Measurements from ENCODE around the gene KIF15. TPM values are rescaled to one million over a fixed set of nuclear protein-coding genes. Genes with fewer than 3 reads are reported as not detected.
A peak's percentile ranks its signal among the peaks of the same experiment; 100 is the strongest.
"Not testable (repeated sequence)": the region's sequence is repeated elsewhere in the genome, so short reads cannot be mapped to it uniquely, and the experiment has no call there.

The KIF15 gene
- total RNA-seq, 4 donors from 2014 or later = 1.1 to 4.8 (median 2.1) TPM

DNA sequence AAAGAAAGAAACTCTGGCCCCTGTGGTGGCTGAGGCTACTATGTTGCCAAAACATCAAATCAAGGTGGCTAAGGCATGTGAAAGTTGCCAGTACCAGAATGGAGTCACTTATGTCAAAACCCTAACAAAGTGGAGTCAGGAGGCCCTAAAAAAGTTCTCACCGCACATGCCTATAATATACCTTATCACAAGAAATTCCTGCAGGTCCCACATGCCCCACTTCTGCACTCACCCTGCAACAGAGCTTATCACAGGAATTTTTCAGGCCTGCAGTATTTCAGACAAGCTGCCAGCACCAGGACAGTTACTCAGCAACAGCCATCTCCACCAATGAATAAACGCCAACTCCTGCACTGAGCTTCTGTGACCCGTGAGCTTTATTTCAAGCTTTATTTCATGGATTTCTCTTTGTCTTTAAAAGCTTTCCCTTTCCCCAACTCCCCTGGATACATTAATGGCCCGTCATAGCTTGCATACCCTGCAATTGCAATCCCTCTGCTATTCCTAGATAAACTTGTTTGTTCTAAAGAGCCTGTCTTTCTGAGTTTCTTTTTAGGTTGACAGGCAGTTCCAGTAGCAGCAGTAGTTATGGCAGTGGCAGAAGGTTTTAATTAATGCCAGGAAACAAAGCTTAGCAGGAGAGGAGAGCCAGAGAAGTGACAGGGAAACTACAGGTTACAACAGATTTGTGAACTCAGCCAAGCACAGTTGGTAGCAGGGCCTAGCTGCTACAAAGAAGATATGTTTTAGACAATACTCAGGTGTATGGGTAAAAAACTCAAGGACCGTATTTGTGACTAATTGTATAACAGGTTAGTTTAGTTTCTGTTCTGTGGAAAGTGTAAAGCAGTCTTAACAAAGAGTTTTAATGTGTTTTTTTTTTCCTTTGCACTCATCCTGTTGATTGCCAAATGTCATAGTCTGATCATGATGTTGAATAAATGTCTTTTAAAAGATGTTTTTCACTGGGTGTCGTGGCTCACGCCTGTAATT, 84.2 kb downstream of the KIF15 start:
- peaks cover 17% of the 10 kb centered on the region for H3K4me1 ChIP-seq
- H3K27ac ChIP-seq = peak overlapping the region; percentile 65
- H3K4me3 ChIP-seq = no peak overlapping the region
- no peak for DNase-seq (ENCODE audit: low spot score in 2 of 2)
- no peaks in the 10 kb centered on the region for H3K27me3 ChIP-seq
- TF ChIP-seq, protein P1, sequence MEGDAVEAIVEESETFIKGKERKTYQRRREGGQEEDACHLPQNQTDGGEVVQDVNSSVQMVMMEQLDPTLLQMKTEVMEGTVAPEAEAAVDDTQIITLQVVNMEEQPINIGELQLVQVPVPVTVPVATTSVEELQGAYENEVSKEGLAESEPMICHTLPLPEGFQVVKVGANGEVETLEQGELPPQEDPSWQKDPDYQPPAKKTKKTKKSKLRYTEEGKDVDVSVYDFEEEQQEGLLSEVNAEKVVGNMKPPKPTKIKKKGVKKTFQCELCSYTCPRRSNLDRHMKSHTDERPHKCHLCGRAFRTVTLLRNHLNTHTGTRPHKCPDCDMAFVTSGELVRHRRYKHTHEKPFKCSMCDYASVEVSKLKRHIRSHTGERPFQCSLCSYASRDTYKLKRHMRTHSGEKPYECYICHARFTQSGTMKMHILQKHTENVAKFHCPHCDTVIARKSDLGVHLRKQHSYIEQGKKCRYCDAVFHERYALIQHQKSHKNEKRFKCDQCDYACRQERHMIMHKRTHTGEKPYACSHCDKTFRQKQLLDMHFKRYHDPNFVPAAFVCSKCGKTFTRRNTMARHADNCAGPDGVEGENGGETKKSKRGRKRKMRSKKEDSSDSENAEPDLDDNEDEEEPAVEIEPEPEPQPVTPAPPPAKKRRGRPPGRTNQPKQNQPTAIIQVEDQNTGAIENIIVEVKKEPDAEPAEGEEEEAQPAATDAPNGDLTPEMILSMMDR (IDR thresholded peaks at IDR 0.05) = no peak
- TF ChIP-seq POLR2AphosphoS5 (IDR thresholded peaks at IDR 0.05) = no peak
- no peak for TF ChIP-seq EP300 (IDR thresholded peaks at IDR 0.05)
- no peak for TF ChIP-seq POLR2A (IDR thresholded peaks at IDR 0.05)
- WGBS = 41% methylated on average over 7 of the region's 7 CpGs
- no peaks in the 10 kb centered on the region for H3K9me3 ChIP-seq
- H3K36me3 ChIP-seq = no peaks in the 10 kb centered on the region

DNA sequence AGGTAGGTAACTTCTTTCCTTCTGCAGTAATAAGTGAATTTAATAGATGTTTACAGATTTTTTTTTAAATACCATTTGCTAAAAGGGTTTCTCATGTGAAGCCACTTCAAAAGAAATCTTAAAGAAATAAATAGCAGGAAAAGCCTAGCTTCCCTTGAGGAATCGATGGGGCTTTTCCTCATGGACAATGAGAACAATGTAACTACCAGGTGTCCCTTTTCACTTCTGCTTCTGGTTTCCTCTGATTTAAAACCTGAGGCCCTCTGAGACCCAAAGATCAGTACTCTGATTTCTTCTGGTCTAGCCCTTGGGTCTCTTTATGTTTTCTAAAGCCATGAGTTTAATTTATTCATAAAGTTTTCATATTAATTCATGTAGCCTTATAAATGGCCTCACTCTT, 87.0 kb downstream of the KIF15 start:
- H3K4me1 ChIP-seq = peaks cover 17% of the 10 kb centered on the region
- no peak overlapping the region for H3K27ac ChIP-seq
- no peaks in the 10 kb centered on the region for H3K36me3 ChIP-seq
- no peaks in the 10 kb centered on the region for H3K9me3 ChIP-seq
- 88% methylated on average over 1 of the region's 1 CpG for WGBS
- TF ChIP-seq, protein P1 (IDR thresholded peaks at IDR 0.05) = no peak
- TF ChIP-seq POLR2AphosphoS5 (IDR thresholded peaks at IDR 0.05) (no peak), POLR2A (IDR thresholded peaks at IDR 0.05) (no peak), EP300 (IDR thresholded peaks at IDR 0.05) (no peak)
- no peak for DNase-seq (ENCODE audit: low spot score in 2 of 2)
- no peak overlapping the region for H3K4me3 ChIP-seq
- no peaks in the 10 kb centered on the region for H3K27me3 ChIP-seq

DNA sequence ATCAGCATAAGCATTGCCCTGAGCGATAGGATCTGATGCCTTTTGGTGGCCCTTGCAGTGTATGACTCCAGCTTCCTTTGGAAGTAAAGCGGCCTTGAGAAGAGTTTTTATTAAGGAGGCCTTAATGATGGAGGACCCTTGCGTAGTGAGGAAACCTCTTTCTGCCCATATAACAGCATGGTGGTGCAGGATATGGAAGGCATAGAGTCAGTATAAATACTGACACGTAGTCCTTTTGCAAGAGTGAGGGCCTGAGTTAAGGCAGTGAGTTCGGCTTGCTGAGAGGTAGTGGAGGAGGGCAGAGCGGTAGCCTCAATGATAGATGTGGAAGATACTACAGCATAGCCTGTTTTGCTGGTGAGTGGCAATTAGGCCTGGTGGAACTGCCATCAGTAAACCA, 95.1 kb downstream of the KIF15 start:
- H3K27me3 ChIP-seq; H3K4me1 ChIP-seq; H3K9me3 ChIP-seq; H3K36me3 ChIP-seq; H3K27ac ChIP-seq; H3K4me3 ChIP-seq; DNase-seq (ENCODE audit: low spot score in 2 of 2): not testable (repeated sequence)
- WGBS = 95% methylated on average over 6 of the region's 6 CpGs

DNA sequence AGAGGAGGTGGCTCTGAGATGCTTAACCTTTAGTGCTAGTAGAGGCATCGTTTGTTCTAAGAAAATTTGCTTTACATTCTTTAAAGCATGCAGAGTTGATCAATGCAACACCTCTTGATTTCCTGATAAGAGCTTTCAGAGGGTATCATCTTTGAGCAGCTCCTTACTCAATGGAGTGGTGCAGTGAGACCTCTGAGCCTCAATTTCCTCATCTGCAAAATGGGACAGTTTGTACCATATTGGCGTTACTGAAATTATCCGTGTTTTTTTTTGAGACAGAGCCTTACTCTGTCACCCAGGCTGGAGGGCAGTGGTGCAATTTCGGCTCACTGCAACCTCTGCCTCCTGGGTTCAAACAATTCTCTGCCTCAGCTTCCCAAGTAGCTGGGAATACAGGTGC, 98.5 kb downstream of the KIF15 start:
- TF ChIP-seq, protein P1 (IDR thresholded peaks at IDR 0.05) = no peak
- 88% methylated on average over 4 of the region's 4 CpGs for WGBS
- H3K4me1 ChIP-seq = peaks cover 19% of the 10 kb centered on the region
- H3K9me3 ChIP-seq = no peaks in the 10 kb centered on the region
- no peaks in the 10 kb centered on the region for H3K36me3 ChIP-seq
- H3K27ac ChIP-seq = no peak overlapping the region
- H3K27me3 ChIP-seq = no peaks in the 10 kb centered on the region
- no peak for DNase-seq (ENCODE audit: low spot score in 2 of 2)
- H3K4me3 ChIP-seq = no peak overlapping the region

DNA sequence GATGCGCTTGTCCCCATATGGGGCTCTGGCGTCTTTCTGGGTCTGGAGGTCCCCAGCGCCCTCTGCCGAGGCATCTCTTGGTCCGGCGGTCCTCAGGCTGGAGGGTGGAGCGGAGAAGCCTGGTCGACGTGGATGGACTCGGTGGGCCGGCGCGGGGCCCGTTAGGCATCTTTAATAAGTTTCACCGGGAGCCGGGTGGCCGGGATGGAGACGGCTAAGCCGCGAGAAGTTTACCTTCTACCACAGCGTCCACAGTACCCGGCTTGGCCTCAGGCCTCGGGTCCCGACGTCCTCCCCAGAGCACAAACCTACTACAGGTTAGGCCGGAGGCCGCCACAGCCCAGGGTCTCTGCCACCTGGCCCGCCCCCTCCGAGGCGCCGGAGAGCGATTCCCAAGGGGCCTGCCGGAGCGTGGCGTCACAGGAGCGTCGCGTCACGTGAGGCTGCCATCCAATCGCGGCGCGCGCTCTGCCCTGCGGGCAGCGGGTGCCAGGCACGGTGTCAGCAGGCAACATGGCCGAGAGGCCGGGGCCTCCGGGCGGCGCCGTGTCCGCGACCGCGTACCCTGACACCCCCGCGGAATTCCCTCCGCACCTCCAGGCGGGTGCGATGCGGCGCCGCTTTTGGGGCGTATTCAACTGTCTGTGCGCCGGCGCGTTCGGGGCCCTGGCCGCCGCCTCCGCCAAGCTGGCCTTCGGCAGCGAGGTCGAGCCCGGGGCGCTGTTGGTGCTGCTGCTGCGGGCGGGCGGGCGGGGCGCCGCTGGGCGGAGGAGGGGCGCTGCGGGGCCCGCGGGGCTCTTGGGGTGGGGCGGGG, 100.0 kb downstream of the KIF15 start, which contains the start of gene TMEM42:
TSS of gene TMEM42 (plus strand) at position 501 of the 814 bp plus-strand sequence. CDS start at position 514, 13 bp downstream.
- Histone ChIP-seq H3K9me3 (no peaks in the 10 kb centered on the region), H3K36me3 (no peaks in the 10 kb centered on the region), H3K4me3 (peak within 1 kb of the TSS; percentile 83), H3K27ac (peak within 1 kb of the TSS; percentile 89), H3K27me3 (no peaks in the 10 kb centered on the region), H3K4me1 (peaks cover 19% of the 10 kb centered on the region)
- 10% methylated on average over 4 of the region's 91 CpGs for whole genome bisulfite sequencing
- DNase-seq (ENCODE audit: low spot score in 2 of 2) = peak; percentile 90 to 93
- TF ChIP-seq POLR2A (IDR thresholded peaks at IDR 0.05) (peak; percentile 39 to 74), EP300 (IDR thresholded peaks at IDR 0.05) (no peak), POLR2AphosphoS5 (IDR thresholded peaks at IDR 0.05) (peak in 2 of 3 donors; percentile 69 to 74)

DNA sequence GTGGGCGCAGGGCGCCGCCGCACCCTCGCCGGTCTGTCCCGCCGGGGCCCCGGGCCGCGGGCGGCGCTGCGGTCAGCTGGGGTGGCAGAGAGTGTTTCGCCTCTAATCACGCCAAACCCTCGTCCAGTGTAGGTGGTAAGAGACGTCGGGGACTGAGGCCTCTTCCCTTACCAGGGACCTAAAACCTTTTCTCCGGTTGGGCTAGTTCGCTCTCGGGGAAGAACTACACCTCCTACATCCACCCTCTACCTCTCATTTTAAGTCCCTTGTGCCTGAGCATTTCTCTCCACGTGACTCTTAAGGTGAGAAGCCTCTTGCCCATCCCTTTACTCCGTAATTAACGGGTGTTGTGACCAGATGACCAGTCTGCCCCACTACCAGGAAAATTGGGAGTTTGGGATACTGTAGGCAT, 100.6 kb downstream of the KIF15 start:
- under 1% methylated on average over 10 of the region's 25 CpGs for WGBS
- no peak for TF ChIP-seq EP300 (IDR thresholded peaks at IDR 0.05)
- TF ChIP-seq, protein P1 (IDR thresholded peaks at IDR 0.05) = no peak
- no peak for TF ChIP-seq POLR2AphosphoS5 (IDR thresholded peaks at IDR 0.05)
- TF ChIP-seq POLR2A (IDR thresholded peaks at IDR 0.05) = no peak

More for the DNA sequence above, 100.6 kb downstream of the KIF15 start:
- H3K27ac ChIP-seq = peak overlapping the region; percentile 89
- H3K4me3 ChIP-seq = peak overlapping the region; percentile 83
- peaks cover 19% of the 10 kb centered on the region for H3K4me1 ChIP-seq
- H3K9me3 ChIP-seq = no peaks in the 10 kb centered on the region
- no peak for DNase-seq (ENCODE audit: low spot score in 2 of 2)
- H3K36me3 ChIP-seq = no peaks in the 10 kb centered on the region
- no peaks in the 10 kb centered on the region for H3K27me3 ChIP-seq

All from suprapubic skin (tissue), 4 donors.